Stimulated activated CD4-positive, alpha-beta T cell treated with anti-CD3 and anti-CD28 coated beads, TNF-alpha, amount 100 ng/mL, for 1 hour (primary cell): ENCODE measurements around the gene ATF3.

ENCODE experiments used
- DNase-seq, 3 donors: peaks; one replicate each; pipeline ENCODE4 v3.0.0-alpha.2; 2020; ENCODE audit warnings: low read depth in 3 of 3, low spot score in 1 of 3

Gene ATF3, protein sequence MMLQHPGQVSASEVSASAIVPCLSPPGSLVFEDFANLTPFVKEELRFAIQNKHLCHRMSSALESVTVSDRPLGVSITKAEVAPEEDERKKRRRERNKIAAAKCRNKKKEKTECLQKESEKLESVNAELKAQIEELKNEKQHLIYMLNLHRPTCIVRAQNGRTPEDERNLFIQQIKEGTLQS

DNA sequence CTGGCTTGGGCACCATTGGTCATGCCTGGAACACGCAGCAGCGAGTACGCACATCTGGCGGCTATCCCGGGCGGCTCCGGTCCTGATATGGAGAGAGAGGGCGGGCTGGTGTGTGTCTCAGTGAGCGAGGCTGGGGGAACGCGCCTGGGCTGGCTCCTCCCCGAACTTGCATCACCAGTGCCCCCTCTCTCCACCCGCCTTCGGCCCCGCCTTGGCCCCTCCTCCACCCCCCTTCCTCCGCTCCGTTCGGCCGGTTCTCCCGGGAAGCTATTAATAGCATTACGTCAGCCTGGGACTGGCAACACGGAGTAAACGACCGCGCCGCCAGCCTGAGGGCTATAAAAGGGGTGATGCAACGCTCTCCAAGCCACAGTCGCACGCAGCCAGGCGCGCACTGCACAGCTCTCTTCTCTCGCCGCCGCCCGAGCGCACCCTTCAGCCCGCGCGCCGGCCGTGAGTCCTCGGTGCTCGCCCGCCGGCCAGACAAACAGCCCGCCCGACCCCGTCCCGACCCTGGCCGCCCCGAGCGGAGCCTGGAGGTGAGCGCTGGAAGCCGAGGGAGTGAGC is at the start of gene ATF3:
Gene ATF3 (plus strand): TSS at position 370 of the 567 bp plus-strand sequence. CDS start 6,261 bp downstream, outside the sequence.
- DNase-seq: peak; percentile 47 to 81 (median 60)

DNA sequence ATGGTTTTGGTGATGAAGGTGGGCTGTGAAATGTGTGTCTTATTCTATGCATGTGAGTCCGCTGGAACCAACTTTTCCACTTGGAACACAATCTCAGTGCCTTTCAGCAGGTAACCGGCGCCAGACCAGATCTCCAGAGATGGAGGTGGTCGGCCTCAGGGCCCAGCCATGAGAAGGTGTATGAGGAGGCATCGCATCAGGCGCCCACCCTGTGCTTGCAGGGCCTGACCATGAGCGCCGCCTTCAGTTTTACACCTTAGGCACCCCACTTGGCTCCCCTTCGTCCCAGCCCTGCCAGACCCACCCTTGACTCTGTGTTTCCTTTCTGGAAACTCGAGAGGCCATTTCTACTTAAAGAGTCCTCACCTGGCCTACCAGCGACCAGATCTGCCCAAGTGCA is 48.6 kb upstream of the ATF3 start:
- no peak for DNase-seq

DNA sequence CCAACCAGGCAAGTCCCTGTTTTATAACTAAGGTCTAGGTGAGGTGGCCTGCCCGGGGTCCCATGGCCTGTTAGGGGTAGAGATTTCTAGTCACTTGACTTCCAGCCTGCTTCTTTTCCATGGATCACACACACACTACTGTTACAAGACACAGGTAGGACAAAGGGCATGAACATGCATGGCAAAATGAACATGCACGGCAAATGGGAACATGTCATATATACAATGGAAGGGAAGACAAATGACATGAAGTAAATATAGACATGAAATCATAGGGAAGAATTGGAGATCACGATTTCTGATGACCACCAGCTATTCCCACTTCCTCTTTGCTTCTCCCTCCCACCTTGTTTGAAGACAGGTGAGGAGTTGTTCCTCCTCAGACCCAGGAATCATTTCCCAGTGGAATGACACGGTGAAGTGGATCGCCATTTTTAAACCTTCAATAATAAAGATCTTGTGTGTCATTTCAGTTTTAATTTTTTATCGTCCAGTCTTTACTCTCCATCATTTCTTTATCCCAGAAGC is 47.6 kb upstream of the ATF3 start:
- no peak for DNase-seq

DNA sequence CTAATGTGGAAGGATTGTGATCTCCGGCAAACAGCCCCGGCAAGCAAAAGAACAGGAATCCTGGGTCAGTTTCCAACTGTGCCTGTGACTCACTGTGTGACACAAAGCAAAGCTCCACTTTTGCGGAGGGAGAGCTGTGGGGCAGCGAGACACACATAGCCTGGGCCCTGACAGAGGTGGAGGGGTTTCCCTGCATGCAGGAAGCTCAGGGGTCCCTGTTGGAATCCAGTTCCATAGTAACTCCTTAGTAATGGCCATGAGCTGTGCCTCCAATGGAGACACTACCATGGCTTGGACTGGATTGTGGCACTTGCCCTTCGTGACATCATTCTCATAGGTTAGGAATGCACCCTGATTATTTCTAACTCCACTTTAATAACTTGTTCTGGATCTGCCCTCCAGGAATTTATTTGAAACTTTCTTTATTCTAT is 47.0 kb upstream of the ATF3 start:
- no peak for DNase-seq

DNA sequence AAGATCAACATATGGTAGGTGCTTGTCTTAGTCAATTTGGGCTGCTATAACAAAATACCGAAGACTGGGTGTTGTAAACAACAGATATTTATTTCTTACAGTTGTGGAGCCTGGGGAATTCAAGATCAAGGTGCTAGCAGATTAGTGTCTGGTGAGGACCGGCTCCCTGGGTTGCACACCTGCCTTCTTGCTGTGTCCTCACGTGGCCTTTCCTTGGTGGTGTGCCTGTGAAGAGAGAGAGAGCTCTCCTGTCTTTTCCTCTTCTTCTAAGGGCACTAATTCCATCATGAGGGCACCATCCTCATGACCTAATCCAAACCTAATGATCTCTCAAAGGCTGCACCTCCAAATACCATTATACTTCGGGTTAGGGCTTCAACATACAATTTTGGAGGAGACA is 45.8 kb upstream of the ATF3 start:
- DNase-seq: no peak

DNA sequence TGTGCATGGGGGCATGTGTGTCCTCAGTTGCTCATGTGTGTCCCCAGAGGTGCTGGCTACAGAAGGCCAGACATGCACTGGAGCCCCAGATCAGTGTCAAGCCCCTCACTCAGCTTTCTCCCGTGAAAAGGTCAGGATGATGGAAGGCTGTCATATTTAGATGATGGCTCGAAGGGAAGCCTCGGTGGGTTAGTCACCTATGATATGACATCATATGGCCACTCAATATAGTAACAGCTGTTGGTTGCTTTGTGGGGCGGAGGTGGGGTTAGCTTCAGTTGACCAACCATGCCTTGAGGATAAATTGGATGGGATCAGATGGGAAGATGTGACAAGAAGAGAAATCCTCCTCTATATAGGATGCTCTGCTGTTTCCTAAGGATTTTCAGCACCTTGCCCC is 43.5 kb upstream of the ATF3 start:
- DNase-seq: no peak

DNA sequence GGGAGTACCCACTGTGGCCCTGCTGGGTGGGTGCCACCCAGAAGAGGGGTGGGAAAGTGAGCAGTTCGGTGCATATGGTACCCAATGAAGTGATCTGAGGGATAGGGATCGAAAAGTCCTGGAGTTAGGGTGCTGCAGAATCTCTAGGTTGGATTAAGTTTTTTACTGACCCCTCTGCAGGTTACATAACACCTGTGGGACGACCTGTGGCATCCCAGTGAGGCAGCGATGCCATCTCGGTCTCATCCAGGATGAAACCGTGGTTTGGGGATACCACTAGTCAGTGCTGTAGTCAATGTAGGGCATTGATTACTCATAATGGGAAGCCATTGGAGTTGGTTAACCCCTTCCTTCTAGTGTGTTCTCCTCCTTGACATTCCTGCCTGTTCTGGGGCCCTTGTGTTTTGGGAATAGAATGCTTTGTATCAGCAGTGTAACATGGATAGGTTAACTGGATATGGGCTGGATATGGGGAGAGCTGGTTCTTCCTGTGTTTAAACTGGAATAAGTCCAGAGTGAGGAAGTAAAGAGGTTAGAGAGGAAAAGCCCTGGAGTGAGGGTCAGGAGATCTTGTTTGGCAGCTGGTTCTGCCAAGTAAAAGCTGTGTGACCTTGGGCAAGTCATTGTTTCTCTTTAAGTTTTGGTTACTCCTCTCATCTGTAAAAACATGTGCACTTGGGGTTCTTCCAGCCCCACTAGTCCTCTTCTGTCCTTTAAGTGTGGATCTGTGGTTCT is 42.8 kb upstream of the ATF3 start:
- no peak for DNase-seq

DNA sequence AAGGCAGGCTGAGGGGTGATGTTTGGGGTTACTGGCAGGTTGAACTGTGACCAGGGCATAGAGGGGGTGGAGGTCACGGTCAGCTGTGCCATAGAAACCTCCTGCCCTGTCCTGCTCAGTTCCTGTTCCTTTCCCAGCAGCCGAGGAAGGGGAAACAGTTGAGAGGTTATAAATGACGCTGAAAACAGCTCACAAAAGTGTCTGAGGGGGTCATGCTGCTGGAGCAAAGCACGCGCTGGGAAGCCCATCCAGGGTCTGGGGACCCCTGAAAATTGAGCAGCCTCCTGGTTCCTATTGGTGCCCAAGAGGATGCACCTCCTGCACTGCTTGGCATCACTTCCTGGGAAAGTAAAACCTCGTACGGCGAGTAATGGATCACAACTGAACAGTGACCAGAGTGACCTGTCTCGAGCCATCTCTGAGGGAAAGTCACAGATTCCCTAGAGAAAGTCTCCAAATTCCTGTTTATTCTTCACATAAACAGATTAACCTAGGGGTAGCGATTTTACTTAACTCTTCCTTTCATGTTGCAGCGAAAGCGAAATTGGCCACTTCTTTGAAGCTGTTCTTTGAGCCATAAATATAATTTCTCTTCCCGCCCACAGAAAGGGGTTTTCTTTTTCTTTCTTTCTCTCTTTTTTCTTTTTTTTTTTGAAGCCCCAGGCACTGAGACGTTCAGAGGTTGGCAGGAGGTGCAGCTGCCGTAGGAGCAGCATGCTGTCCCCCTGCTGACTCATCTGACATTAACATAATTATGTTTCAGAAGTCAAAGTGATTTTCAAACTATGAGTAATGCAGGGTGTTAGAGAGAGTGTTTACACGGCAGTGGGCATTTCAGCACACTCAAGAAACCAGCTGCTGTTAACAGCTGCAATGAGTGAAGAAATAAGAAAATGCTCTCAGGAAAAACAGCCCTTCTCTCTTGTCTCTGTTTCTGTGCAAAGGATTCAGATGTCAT is 41.8 kb upstream of the ATF3 start:
- peak in 2 of 3 donors; percentile 27 to 35 for DNase-seq

DNA sequence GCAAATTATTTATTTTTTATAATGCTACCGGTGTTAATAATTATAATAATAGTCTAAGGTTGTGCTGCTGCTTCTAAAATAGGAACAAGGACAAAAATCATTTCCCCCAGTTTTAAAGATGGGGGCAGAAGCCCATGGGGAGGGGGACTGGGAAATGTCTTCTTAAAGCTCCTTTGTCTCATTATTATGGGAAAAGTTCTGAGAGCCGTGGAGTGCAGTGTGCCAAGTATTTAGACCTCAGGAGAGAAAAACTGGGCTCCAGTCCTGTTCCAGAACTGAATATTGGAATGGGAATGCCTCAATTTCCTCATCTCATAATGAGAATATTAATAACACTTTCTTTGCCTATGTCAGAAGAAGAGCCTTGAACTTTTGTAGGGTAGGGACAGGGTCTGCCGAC is 40.9 kb upstream of the ATF3 start:
- no peak for DNase-seq

DNA sequence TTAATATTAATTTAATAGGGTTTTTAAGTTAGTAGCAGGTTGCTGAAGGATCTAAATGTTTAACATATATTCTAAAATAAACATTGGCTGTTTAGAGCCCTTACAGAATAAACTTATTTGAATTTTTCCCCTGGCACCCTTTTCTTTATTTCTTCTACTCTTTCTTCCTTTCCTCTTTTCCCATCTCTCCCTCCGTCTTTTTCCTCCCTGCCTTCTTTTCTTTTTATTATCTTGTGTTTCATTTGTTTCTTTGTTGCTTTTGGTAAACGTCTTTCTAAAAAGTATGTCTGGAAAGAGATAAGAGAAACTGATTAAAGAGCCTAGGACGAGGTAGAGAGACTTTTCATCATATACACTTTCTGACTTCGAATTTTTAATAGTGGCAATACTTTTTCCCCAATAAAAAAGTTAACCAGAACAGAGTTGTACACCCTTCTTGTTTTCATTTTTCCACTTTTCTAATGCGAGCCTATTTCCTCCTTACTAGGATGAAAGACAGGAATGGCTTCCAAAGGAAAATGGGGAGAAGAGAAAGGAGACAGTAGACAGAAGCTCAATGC is 39.5 kb upstream of the ATF3 start:
- no peak for DNase-seq

DNA sequence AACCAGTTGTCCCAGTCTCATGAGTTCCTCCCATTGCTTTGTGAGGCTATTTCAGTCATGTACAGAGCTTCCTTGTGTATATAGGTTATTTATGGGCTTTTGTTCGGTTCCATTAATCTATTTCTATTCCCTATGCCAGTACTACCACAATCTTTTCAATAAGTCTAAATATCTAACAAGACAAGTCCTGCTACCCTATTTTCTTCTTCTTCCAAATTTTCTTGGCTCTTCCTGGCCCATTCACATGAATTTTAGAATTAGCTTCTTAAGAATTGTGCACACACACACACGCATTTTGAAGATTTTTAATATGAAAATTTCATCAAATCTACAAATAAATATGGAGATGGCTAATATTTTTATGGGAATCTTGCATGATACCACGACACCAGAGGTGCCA is 33.8 kb upstream of the ATF3 start:
- DNase-seq: no peak

DNA sequence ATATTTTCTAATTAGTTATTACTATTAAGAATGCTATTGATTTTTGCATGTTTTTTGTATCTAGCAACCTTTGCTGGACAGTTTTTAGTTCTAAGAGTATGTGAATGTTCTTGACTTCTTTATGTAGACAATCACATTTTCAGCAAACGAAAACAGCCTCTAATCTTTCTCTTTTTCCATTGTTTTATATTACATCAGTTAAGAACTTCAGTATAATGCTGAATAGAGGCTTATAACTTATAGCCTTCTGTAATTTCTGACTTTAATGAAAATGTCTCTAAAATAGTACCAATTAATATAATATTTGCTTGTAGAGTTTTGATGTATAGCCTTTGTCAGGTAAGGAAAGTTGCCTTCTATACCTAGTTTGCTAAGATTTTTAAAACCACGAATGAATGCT is 33.2 kb upstream of the ATF3 start:
- no peak for DNase-seq

DNA sequence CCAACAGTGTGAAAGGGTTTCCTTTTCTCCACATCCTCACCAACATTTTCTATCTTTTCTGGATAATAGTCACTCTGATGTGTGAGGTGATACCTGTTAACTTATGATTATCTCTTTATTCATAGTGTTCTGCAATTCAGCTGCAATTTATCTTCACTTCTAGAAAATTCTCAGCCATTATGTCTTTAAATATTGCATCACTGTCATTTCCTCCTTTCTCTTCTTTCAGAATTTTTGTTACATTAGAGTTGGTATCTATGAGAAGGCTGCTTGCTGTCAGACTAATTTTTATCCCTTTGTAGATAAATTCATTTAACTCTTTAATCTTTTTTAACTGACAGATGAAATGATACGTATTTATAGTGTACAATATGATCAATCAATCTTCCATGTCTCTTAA is 30.5 kb upstream of the ATF3 start:
- DNase-seq: no peak

DNA sequence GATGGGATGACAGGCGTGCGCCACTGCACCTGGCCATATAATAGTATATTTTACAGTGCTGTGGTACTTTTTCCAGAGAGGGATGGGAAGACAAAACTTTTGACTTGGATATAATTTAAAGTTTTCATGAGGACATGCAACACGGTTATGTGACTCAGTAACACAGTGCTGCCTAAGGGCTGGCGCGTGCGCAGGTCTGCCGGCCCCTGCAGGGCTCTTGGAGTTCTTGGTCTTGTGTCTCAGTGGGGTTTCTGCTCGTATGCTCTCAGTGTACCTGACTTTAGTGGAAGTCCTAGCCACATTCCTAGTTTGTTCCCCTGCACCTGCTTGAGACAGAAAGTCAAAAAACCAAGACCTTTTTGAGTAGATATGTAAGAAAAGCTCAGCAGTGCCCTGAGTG is 27.5 kb upstream of the ATF3 start:
- DNase-seq: no peak

DNA sequence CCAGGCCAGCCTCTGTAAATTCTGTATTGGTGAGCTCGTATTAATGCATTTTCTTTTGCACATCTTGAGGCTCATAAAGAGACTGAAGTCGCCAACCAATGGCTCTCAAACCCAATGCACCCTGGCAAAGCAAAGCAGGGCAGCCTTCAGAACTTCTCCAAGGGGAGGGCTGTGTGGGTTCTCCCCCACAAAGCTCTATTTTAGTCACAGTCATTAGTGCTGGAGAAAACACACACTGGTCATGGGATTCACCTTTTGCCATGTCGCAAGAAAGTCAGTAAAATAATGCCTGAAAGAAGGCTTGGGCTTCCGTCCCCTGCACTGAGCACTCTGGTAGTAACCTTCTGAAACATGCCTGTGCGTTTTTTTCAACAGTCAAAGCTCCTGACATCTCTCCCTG is 26.3 kb upstream of the ATF3 start:
- no peak for DNase-seq

DNA sequence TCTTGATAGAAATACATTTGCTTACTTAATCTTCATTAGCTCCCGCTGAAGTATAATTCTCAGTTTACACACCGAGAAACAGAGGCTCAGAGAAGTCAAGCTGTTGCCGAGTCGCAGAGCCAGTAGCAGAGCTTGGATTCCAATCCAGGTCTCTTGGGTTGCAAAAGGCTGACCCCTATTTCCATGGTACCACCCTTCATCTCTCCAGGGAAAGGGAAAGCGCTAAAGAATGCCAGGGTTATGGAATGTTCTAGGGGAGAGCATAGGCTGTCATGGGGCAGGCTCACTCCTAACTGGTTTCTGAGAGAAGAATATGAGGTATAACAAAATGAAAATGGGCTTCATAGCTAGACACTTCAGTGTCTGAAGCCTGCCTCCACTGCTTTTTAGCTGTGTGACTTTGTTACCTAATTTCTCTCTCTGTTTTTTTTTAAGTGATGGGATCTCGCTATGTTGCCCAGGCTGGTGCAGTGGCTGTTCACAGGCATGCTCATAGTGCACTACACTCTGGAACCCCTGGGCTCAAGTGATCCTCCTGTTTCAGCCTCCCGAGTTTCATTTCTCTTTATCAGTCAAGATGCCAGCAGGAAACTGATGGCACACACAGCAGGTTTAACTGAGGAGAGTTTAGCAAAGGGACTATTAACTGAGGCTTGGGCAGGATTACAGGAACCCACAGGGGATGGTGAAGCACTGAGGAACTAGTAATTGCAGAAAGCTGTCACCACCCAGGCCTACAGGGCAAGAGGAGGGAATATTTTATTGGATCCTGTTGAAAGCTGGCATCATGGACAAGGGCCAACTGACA is 25.5 kb upstream of the ATF3 start:
- DNase-seq: no peak

DNA sequence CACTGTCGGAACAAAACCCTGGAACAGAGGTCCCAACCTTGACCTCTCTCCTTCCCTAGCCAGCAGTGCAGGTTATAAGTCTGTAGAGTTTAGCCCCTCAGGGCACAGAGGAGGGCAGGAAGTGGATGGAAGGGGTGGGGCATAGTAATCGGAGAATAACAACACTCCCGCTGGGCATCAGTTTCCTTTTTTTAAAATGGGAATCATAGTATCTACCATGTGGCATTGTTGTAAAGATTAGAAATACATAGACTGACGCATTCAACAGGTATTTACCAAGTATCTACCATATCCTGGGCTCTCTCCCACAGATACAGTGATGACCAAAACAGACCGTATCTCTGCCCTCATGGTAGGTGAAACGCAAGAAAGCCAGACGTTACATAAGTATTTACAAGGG is 24.9 kb upstream of the ATF3 start:
- DNase-seq: no peak

DNA sequence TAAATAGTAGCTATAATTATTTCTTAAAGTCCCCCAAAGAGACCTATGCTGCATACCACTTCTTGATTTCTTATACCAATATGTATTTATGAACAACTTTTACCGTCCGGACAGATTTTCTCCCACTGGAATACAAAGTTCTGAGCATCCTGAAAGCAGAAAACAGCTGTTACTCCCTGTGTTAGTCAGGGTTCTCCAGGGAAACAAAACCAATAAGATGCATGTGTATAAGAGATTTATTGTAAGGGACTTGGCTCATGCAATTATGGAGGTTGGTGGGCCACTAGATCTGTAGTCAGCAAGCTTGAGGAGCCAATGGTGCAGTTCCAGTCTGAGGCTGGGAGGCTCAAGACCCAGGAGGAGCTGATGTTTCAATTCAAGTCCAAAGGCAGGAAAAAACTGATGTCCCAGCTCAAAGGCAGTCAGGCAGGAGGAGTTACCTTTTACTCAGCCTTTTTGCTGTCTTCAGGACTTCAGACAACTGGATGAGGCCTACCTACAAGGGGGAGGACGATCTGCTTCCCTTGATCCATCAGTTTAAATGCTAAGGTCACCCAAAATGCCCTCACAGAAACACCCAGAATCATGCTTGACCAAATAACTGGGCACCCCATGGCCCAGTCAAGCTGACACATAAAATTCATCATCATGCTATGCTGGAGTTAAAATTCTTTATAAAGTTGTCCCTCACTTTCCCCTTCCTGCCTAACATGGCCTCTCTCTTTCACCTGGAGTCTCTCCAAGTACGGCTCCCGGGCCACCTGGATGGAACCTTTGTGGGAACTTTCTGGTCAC is 24.3 kb upstream of the ATF3 start:
- no peak for DNase-seq

DNA sequence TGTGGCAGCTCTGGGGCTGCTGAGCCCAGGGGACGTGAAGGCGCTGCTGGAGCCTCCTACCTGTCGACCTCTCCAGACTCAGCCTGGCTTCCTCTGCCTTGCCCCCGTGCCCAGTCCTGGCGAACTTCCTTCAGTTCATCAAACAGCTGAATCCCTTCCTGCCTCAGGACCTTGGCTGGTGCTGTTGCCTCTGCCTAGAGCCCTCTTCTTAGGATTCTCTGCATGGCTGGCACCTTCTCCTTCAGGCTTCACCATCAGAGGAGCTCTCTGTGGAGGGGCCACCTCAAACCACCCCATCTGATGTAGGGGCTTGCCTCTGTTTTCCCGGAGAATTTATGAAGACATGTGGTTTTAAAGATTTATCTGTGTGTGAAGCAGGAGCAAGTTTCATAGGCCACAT is 23.4 kb upstream of the ATF3 start:
- no peak for DNase-seq
